T-helper 1 cell treated with Interleukin-12 subunit alpha and Interleukin-12 subunit beta and Interleukin-4 antibody, amounts not matched to agents 30 ng/mL and 1 ng/mL, for 36 hours (primary cell): ENCODE measurements around the gene HSD17B12. TPM values are rescaled to one million over a fixed set of nuclear protein-coding genes. Genes with fewer than 3 reads are reported as not detected.

Experiments used
- total RNA-seq: library from RNA; stranded (reverse); gene quantifications from 2 replicates; pipeline ENCODE4 v1.2.3, GENCODE V29; 2022

Gene HSD17B12
- total RNA-seq, 1 donor from 2014 or later, result 44.9 TPM

Other genes starting within 250 kb of the HSD17B12 start
- gene ALKBH3, start 200.1 kb downstream of the HSD17B12 start, total RNA-seq, result 27.9 and 33.0 TPM in 2 replicates